GM23248 (cell line): ENCODE data around the gene UVRAG. TPM values are rescaled to one million over a fixed set of nuclear protein-coding genes. Genes with fewer than 3 reads are reported as not detected.

Experiments used
- DNase-seq: peaks from one replicate; pipeline ENCODE4 v3.0.0-alpha.2; 2015
- H2AFZ ChIP-seq: fragments of 200-600 bp; sonication (generic); 2 replicates; pipeline ENCODE4 v1.6.1; 2016; ENCODE audit warnings: antibody characterized with exemption
- H3F3A ChIP-seq: fragments of 200-600 bp; sonication (generic); 2 replicates; pipeline ENCODE4 v1.6.1; 2016; ENCODE audit warnings: mild to moderate bottlenecking, antibody characterized with exemption, mixed run types; ENCODE audit not compliant: insufficient read depth
- H3K27ac ChIP-seq: fragments of 200-600 bp; sonication (generic); 2 replicates; pipeline ENCODE4 v1.5.1; 2016; ENCODE audit warnings: mild to moderate bottlenecking
- H3K27me3 ChIP-seq: fragments of 200-600 bp; sonication (generic); replicated peaks from 2 replicates; pipeline ENCODE4 v1.6.1; 2016; ENCODE audit warnings: mild to moderate bottlenecking; ENCODE audit not compliant: insufficient read depth
- H3K36me3 ChIP-seq: fragments of 200-600 bp; sonication (generic); 2 replicates; pipeline ENCODE4 v1.6.1; 2016; ENCODE audit warnings: low read depth, mild to moderate bottlenecking
- H3K4me1 ChIP-seq: fragments of 200-600 bp; sonication (generic); 2 replicates; pipeline ENCODE4 v1.6.1; 2016; ENCODE audit warnings: mild to moderate bottlenecking; ENCODE audit not compliant: insufficient read depth
- H3K4me2 ChIP-seq: fragments of 200-600 bp; sonication (generic); one replicate; pipeline ENCODE4 v1.6.1; 2016; ENCODE audit warnings: mild to moderate bottlenecking; ENCODE audit not compliant: unreplicated experiment
- H3K4me3 ChIP-seq: fragments of 200-600 bp; sonication (generic); 2 replicates; pipeline ENCODE4 v1.5.1; 2016; ENCODE audit warnings: mild to moderate bottlenecking
- H3K79me2 ChIP-seq: fragments of 200-600 bp; sonication (generic); 2 replicates; pipeline ENCODE4 v1.6.1; 2016; ENCODE audit warnings: mild to moderate bottlenecking; ENCODE audit not compliant: insufficient read depth
- H3K9ac ChIP-seq: fragments of 200-600 bp; sonication (generic); 2 replicates; pipeline ENCODE4 v1.6.1; 2016; ENCODE audit warnings: mild to moderate bottlenecking
- H3K9me2 ChIP-seq: fragments of 200-600 bp; sonication (generic); 2 replicates; pipeline ENCODE4 v1.6.1; 2016; ENCODE audit warnings: mixed run types, mild to moderate bottlenecking, moderate library complexity; ENCODE audit not compliant: insufficient read depth
- H3K9me3 ChIP-seq: fragments of 200-600 bp; sonication (generic); one replicate; pipeline ENCODE4 v1.6.1; 2017; ENCODE audit warnings: low read depth
- H4K20me1 ChIP-seq: fragments of 200-600 bp; sonication (generic); 2 replicates; pipeline ENCODE4 v1.6.0; 2016; ENCODE audit not compliant: insufficient read depth
- EZH2 ChIP-seq: fragments of 200-600 bp; sonication (generic); IDR thresholded peaks from 2 replicates; pipeline ENCODE4 v1.6.1; 2018; ENCODE audit warnings: antibody characterized with exemption, mild to moderate bottlenecking; ENCODE audit not compliant: insufficient read depth, poor library complexity, severe bottlenecking
- EZH2phosphoT487 ChIP-seq: fragments of 200-600 bp; sonication (generic); IDR thresholded peaks from 2 replicates; pipeline ENCODE4 v1.6.1; 2018; ENCODE audit warnings: antibody characterized with exemption, moderate library complexity, mild to moderate bottlenecking, low read depth; ENCODE audit not compliant: insufficient read depth
- WGBS, 2 experiments: methylation state at CpG; one replicate each; pipeline ENCODE4 v1.1.6; 2015 to 2017; ENCODE audit warnings: low lambda C conversion rate in 2 of 2, low coverage in 1 of 2; ENCODE audit errors: missing lambda C conversion rate in 2 of 2; 5-methylcytosine and 5-hydroxymethylcytosine counted together
- in situ Hi-C: fragments of 300-500 bp; cut with MboI; formaldehyde crosslinking; loops from 2 replicates; pipeline ENCODE4 v1.15.0; 2020
- polyA plus RNA-seq: library from polyadenylated mRNA; unstranded; fragments of >200 nt; fragmentation: Nextera tagmentation; extraction: Ambion mirVana; gene quantifications from 2 replicates; pipeline ENCODE4 v1.2.1, GENCODE V29; 2016
- total RNA-seq: library from RNA; depleted of rRNA; stranded (reverse); fragments of >200 nt; shearing (Covaris generic); gene quantifications from 2 replicates; pipeline ENCODE4 v1.2.3, GENCODE V29; 2014

Gene UVRAG
- total and polyA plus RNA-seq, 2 experiments from 2014 or later: 9.9 to 11.0 TPM

DNA sequence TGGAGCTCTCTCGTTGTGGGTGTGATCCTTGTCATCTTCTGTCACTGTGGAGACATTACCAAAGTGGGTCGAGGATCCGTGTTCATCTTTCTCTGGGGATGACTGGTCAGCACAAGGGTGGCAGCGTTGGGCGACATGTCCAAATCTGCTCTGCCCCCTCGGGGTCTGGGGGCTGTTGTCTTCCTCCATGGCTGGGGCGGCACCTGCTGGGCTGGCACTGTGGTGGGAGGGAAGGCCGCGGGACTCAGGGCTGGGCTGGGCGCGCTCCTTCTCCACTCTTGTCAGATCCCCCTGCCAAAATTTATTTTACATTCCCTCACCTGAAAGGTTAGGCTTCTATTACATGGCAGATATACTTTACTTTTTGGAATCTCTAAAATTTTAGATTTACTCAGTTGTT lies 96.4 kb downstream of the UVRAG start:
- TF ChIP-seq EZH2phosphoT487 (no peak), EZH2 (no peak)
- no peaks in the 10 kb centered on the region for H3K27me3 ChIP-seq
- in situ Hi-C loops: no loop called here
- no peak for DNase-seq
- peaks cover 5% of the 10 kb centered on the region; the same call in 1 of the 2 replicates for H3K36me3 ChIP-seq
- no peak overlapping the region for H3K4me2 ChIP-seq
- no peak overlapping the region for H2AFZ ChIP-seq
- no peak overlapping the region for H3K4me3 ChIP-seq
- no peaks in the 10 kb centered on the region for H3F3A ChIP-seq
- peaks cover 36% of the 10 kb centered on the region; the same call in 1 of the 2 replicates for H3K79me2 ChIP-seq
- H3K4me1 ChIP-seq: peaks cover 10% of the 10 kb centered on the region
- H3K9me3 ChIP-seq: no peaks in the 10 kb centered on the region
- no peaks in the 10 kb centered on the region for H3K9me2 ChIP-seq
- WGBS, 2 experiments: 91 to 96% methylated on average over 11 of the region's 11 CpGs
- no peak overlapping the region for H3K9ac ChIP-seq
- H3K27ac ChIP-seq: no peak overlapping the region
- H4K20me1 ChIP-seq: no peaks in the 10 kb centered on the region; the same call in none of the 2 replicates

DNA sequence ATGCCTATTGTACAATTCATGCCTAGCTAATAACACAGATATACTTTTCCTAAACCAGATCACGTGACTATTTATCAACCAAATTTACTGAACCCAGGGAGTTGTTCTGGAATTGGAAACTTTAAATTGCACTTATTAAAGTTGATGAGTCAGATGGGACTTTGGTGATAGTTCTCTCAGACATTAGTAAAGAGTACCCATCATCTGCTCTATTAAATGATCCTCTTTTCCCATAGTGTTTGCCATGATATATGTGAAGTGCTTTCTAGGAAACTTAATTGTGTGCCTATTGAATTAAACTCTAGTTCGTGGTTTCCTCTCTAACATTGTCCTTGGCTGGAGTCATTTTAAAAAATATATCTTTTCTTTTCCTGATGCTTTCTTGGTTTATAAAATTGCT lies 99.0 kb downstream of the UVRAG start:
- H3K9me2 ChIP-seq: no peaks in the 10 kb centered on the region
- WGBS, 2 experiments: 96 to 98% methylated on average over 2 of the region's 2 CpGs
- in situ Hi-C loops: no loop called here
- H3K9ac ChIP-seq: no peak overlapping the region
- peaks cover 10% of the 10 kb centered on the region for H3K4me1 ChIP-seq
- peaks cover 14% of the 10 kb centered on the region; the same call in 1 of the 2 replicates for H3K79me2 ChIP-seq
- H3K9me3 ChIP-seq: no peaks in the 10 kb centered on the region
- no peak overlapping the region for H2AFZ ChIP-seq
- no peak overlapping the region for H3K4me2 ChIP-seq
- no peak overlapping the region for H3K27ac ChIP-seq
- H3K36me3 ChIP-seq: peaks cover 5% of the 10 kb centered on the region; the same call in 1 of the 2 replicates
- no peaks in the 10 kb centered on the region for H3K27me3 ChIP-seq
- no peaks in the 10 kb centered on the region; the same call in 1 of the 2 replicates for H4K20me1 ChIP-seq
- H3K4me3 ChIP-seq: no peak overlapping the region
- no peak for TF ChIP-seq EZH2phosphoT487
- TF ChIP-seq EZH2: no peak
- H3F3A ChIP-seq: no peaks in the 10 kb centered on the region
- no peak for DNase-seq

DNA sequence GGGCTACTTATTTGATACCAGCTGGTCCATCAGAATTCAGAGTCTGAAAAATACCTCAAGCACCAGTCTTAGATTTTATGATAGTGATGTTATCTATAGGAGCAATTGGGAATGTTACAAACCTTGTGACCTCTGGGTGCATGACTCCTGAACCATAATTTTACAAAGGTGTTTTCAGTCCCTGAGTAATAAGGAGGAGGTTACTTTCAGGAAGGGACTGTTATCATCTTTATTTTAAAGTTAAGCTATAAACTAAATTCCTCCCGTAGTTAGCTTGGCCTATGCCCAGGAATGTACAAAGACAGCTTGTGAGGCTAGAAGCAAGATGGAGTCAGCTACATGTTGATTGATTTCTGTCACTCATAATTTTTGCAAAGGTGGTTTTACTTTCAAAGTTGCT lies 101.9 kb downstream of the UVRAG start:
- Histone ChIP-seq H3K9ac (no peak overlapping the region), H3K4me3 (no peak overlapping the region), H4K20me1 (no peaks in the 10 kb centered on the region), H3F3A (no peaks in the 10 kb centered on the region), H3K27ac (no peak overlapping the region), H3K79me2 (no peaks in the 10 kb centered on the region; the same call in 1 of the 2 replicates), H3K4me2 (no peak overlapping the region), H3K4me1 (peaks cover 14% of the 10 kb centered on the region), H3K36me3 (peaks cover 5% of the 10 kb centered on the region; the same call in 1 of the 2 replicates), H3K27me3 (no peaks in the 10 kb centered on the region), H3K9me3 (no peaks in the 10 kb centered on the region), H3K9me2 (no peaks in the 10 kb centered on the region), H2AFZ (no peak overlapping the region)
- WGBS, 2 experiments: 94 to 100% methylated on average over 1 of the region's 1 CpG
- TF ChIP-seq EZH2phosphoT487 (no peak), EZH2 (no peak)
- in situ Hi-C loops: no loop called here
- DNase-seq: no peak

DNA sequence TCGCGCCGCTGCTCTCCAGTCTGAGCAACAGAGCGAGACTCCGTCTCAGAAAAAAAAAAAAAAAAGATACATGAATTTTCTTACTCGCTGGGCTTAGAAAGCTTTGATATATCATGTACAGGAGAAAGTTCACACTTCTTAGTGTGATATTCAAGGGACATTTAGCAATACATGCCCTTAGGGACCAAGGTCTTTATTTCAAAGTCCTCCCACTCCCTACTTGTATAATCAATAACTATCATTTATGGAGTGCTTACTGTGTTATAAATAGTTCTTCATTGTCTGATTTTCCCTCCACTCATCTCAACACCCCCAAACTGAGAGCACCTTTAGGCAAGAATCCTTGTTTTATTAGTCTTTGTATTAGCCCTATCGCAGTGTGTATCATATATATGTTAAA lies 103.3 kb downstream of the UVRAG start:
- Histone ChIP-seq H3K9me3 (no peaks in the 10 kb centered on the region), H3K4me3 (no peak overlapping the region), H3K79me2 (peaks cover 2% of the 10 kb centered on the region), H2AFZ (no peak overlapping the region), H3K9me2 (no peaks in the 10 kb centered on the region), H4K20me1 (no peaks in the 10 kb centered on the region), H3F3A (no peaks in the 10 kb centered on the region), H3K36me3 (no peaks in the 10 kb centered on the region), H3K27ac (no peak overlapping the region), H3K9ac (no peak overlapping the region), H3K4me1 (peaks cover 6% of the 10 kb centered on the region; the same call in 1 of the 2 replicates), H3K4me2 (no peak overlapping the region), H3K27me3 (no peaks in the 10 kb centered on the region)
- TF ChIP-seq EZH2 (no peak), EZH2phosphoT487 (no peak)
- in situ Hi-C loops: no loop called here
- 97 to 98% methylated on average over 7 of the region's 7 CpGs for WGBS, 2 experiments
- no peak for DNase-seq
